NCI-H2029 treated with DMSO at 0.1 percent for 48 hours (cell line): Measurements from ENCODE around the gene TMEM94.

ENCODE experiments used
- DNase-seq: peaks from one replicate; lab custom pipeline; 2025; lab: John Stamatoyannopoulos, UW

The TMEM94 gene

GRCh38 chr17:75498039-75498725 lies 41.7 kb downstream of the TMEM94 start:
- DNase-seq, result no peak

- no peak for DNase-seq
These were observed 42.3 kb downstream of the TMEM94 start for GRCh38 chr17:75498726-75499213.

GRCh38 chr17:75499313-75500022 lies 43.0 kb downstream of the TMEM94 start:
- DNase-seq, result no peak

- no peak for DNase-seq
These were observed 44.2 kb downstream of the TMEM94 start for GRCh38 chr17:75500419-75501216.

GRCh38 chr17:75501378-75502071 lies 45.1 kb downstream of the TMEM94 start:
- no peak for DNase-seq

GRCh38 chr17:75502072-75502720 lies 45.8 kb downstream of the TMEM94 start:
- no peak for DNase-seq

GRCh38 chr17:75502721-75503329 lies 46.4 kb downstream of the TMEM94 start:
- no peak for DNase-seq

- no peak for DNase-seq
These were observed 47.0 kb downstream of the TMEM94 start for GRCh38 chr17:75503337-75503950.

- DNase-seq, result no peak
These were observed 47.5 kb downstream of the TMEM94 start for GRCh38 chr17:75503976-75504346.

GRCh38 chr17:75504347-75505151 lies 48.1 kb downstream of the TMEM94 start:
- DNase-seq, result no peak

GRCh38 chr17:75505152-75505409 lies 48.6 kb downstream of the TMEM94 start:
- no peak for DNase-seq

GRCh38 chr17:75505640-75506039 lies 49.2 kb downstream of the TMEM94 start:
- no peak for DNase-seq

GRCh38 chr17:75506134-75506533 lies 49.7 kb downstream of the TMEM94 start:
- DNase-seq, result no peak

- no peak for DNase-seq
These were observed 50.5 kb downstream of the TMEM94 start for GRCh38 chr17:75506888-75507287.

GRCh38 chr17:75507733-75508719 lies 51.6 kb downstream of the TMEM94 start:
- no peak for DNase-seq

- DNase-seq, result no peak
These were observed 52.5 kb downstream of the TMEM94 start for GRCh38 chr17:75508931-75509361.

- no peak for DNase-seq
These were observed 53.3 kb downstream of the TMEM94 start for GRCh38 chr17:75509528-75510258.

- no peak for DNase-seq
These were observed 54.8 kb downstream of the TMEM94 start for GRCh38 chr17:75511270-75511609.
